Activated CD8-positive, alpha-beta T cell treated with anti-CD3 and anti-CD28 coated beads for 36 hours (primary cell): ENCODE measurements around the gene GAD1. TPM values are rescaled to one million over a fixed set of nuclear protein-coding genes. Genes with fewer than 3 reads are reported as not detected.

Experiments used
- ATAC-seq: fragments of 200-7000 bp; cut with Tn5 transposase; one replicate; pipeline ENCODE4 v1.10.0; 2021; ENCODE audit warnings: mild to moderate bottlenecking, moderate library complexity
- CTCF ChIA-PET: fragments of 350-600 bp; sonication (Branson Sonifier 250); formaldehyde crosslinking; loops from one replicate; lab custom pipeline; 2021; ENCODE audit warnings: antibody characterized with exemption; lab: Charles Lee
- POLR2A ChIA-PET: fragments of 350-600 bp; sonication (Branson Sonifier 250); formaldehyde crosslinking; loops from one replicate; lab custom pipeline; 2021; ENCODE audit warnings: antibody characterized with exemption; lab: Charles Lee
- DNase-seq: peaks from one replicate; pipeline ENCODE4 v3.0.0-alpha.2; 2020
- H3K27ac Mint-ChIP-seq: one replicate; pipeline ENCODE4 v1.8.0; 2021; ENCODE audit warnings: mild to moderate bottlenecking, mixed read lengths
- H3K27me3 Mint-ChIP-seq: one replicate; pipeline ENCODE4 v1.8.0; 2021; ENCODE audit warnings: mixed read lengths
- H3K36me3 Mint-ChIP-seq: one replicate; pipeline ENCODE4 v1.8.0; 2021; ENCODE audit warnings: low read depth, mixed read lengths
- H3K4me1 Mint-ChIP-seq: one replicate; pipeline ENCODE4 v1.8.0; 2021; ENCODE audit warnings: low read depth, mixed read lengths
- H3K4me3 Mint-ChIP-seq: one replicate; pipeline ENCODE4 v1.8.0; 2021; ENCODE audit warnings: mild to moderate bottlenecking, moderate library complexity, mixed read lengths
- H3K9me3 Mint-ChIP-seq: one replicate; pipeline ENCODE4 v1.8.0; 2021; ENCODE audit warnings: mixed read lengths
- CTCF ChIP-seq: fragments of 200-600 bp; IDR thresholded peaks from one replicate; pipeline ENCODE4 v1.8.0; 2022; ENCODE audit warnings: antibody characterized with exemption, mild to moderate bottlenecking
- intact Hi-C: fragments of 100-400 bp; cut with micrococcal nuclease; formaldehyde crosslinking; loops from one replicate; pipeline ENCODE4 v1.10.0; 2022
- total RNA-seq, 2 experiments: library from RNA; stranded (reverse); gene quantifications; one replicate each; pipeline ENCODE4 v1.2.3, GENCODE V29; 2021

GAD1 gene
- total RNA-seq, 2 experiments from 2014 or later = 1.3 to 2.5 TPM

GRCh38 chr2:170772295-170772694 lies 44.4 kb upstream of the GAD1 start:
- Mint-ChIP-seq H3K36me3 (no peaks in the 10 kb centered on the region), H3K9me3 (no peaks in the 10 kb centered on the region), H3K4me1 (peaks cover 10% of the 10 kb centered on the region), H3K27me3 (peaks cover 21% of the 10 kb centered on the region), H3K27ac (no peak overlapping the region), H3K4me3 (peak overlapping the region; percentile 9)
- DNase-seq = no peak
- ChIA-PET POLR2A (no interaction called here), CTCF (interaction anchor here (1.3 to 1.5 kb wide), 2 partner anchors 50 to 363 kb away, joined by 4 read pairs; no protein-coding TSS in a partner anchor)
- no peak for TF ChIP-seq CTCF
- no peak for ATAC-seq
- intact Hi-C loops = loop anchor here (5.0 kb wide), 1 partner anchor 60 kb away; no protein-coding TSS in a partner anchor

- H3K4me3 Mint-ChIP-seq = no peak overlapping the region
These were observed 42.6 kb upstream of the GAD1 start for GRCh38 chr2:170774074-170774473.

GRCh38 chr2:170778900-170779299 lies 37.8 kb upstream of the GAD1 start:
- peaks cover 16% of the 10 kb centered on the region for H3K27me3 Mint-ChIP-seq
- no peak for TF ChIP-seq CTCF
- no peak overlapping the region for H3K27ac Mint-ChIP-seq
- DNase-seq (no peak), ATAC-seq (no peak)
- H3K4me3 Mint-ChIP-seq = no peak overlapping the region
- H3K9me3 Mint-ChIP-seq = no peaks in the 10 kb centered on the region
- POLR2A ChIA-PET = no interaction called here
- H3K4me1 Mint-ChIP-seq = no peaks in the 10 kb centered on the region
- H3K36me3 Mint-ChIP-seq = no peaks in the 10 kb centered on the region
- CTCF ChIA-PET = interaction anchor here (1.6 to 3.4 kb wide), 2 partner anchors 8 to 34 kb away, joined by 4 to 10 read pairs; partner anchors contain the start of gene ERICH2
- intact Hi-C loops = no loop called here

More at GRCh38 chr2:170774074-170774473, 42.6 kb upstream of the GAD1 start:
- Mint-ChIP-seq H3K36me3 (no peaks in the 10 kb centered on the region), H3K9me3 (no peaks in the 10 kb centered on the region), H3K27me3 (peaks cover 27% of the 10 kb centered on the region), H3K4me1 (peaks cover 10% of the 10 kb centered on the region), H3K27ac (no peak overlapping the region)
- intact Hi-C loops = loop anchor here (5.0 kb wide), 1 partner anchor 62 kb away; no protein-coding TSS in a partner anchor
- no peak for TF ChIP-seq CTCF
- DNase-seq (no peak), ATAC-seq (no peak)
- CTCF ChIA-PET = no interaction called here
- POLR2A ChIA-PET = no interaction called here

GRCh38 chr2:170779304-170779703 lies 37.4 kb upstream of the GAD1 start:
- CTCF ChIA-PET = interaction anchor here (0.8 to 3.4 kb wide), 3 partner anchors 9 to 33 kb away, joined by 3 to 10 read pairs (median 4); partner anchors contain the start of gene ERICH2
- intact Hi-C loops = no loop called here
- TF ChIP-seq CTCF = no peak
- no peak for DNase-seq
- no peak for ATAC-seq
- Mint-ChIP-seq H3K27ac (no peak overlapping the region), H3K9me3 (no peaks in the 10 kb centered on the region), H3K4me1 (no peaks in the 10 kb centered on the region), H3K36me3 (no peaks in the 10 kb centered on the region), H3K4me3 (no peak overlapping the region), H3K27me3 (peaks cover 13% of the 10 kb centered on the region)
- POLR2A ChIA-PET = no interaction called here

- H3K27ac Mint-ChIP-seq = no peak overlapping the region
- peaks cover 20% of the 10 kb centered on the region for H3K27me3 Mint-ChIP-seq
- ChIA-PET POLR2A (no interaction called here), CTCF (interaction anchor here (1.0 kb wide), 1 partner anchor 30 kb away, joined by 5 read pairs; no protein-coding TSS in a partner anchor)
- H3K36me3 Mint-ChIP-seq = no peaks in the 10 kb centered on the region
- H3K9me3 Mint-ChIP-seq = no peaks in the 10 kb centered on the region
- no peak for TF ChIP-seq CTCF
- DNase-seq (no peak), ATAC-seq (no peak)
- H3K4me1 Mint-ChIP-seq = no peaks in the 10 kb centered on the region
- intact Hi-C loops = no loop called here
- no peak overlapping the region for H3K4me3 Mint-ChIP-seq
These were observed 34.0 kb upstream of the GAD1 start for GRCh38 chr2:170782673-170783072.
